Mucosa of descending colon (tissue), 3 donors: ENCODE data around the gene SAXO1. TPM values are rescaled to one million over a fixed set of nuclear protein-coding genes. Genes with fewer than 3 reads are reported as not detected.

Source experiments
- ATAC-seq: fragments of 200-7000 bp; cut with Tn5 transposase; one replicate; pipeline ENCODE4 v1.9.1; 2020; ENCODE audit warnings: mild to moderate bottlenecking, moderate library complexity
- DNase-seq, 3 donors: peaks; one replicate each; pipeline ENCODE4 v3.0.0-alpha.2; 2020
- H3K36me3 ChIP-seq: fragments of 200-600 bp; one replicate; pipeline ENCODE4 v1.8.0; 2021; ENCODE audit warnings: low read depth, mild to moderate bottlenecking
- H3K4me1 ChIP-seq: fragments of 200-600 bp; one replicate; pipeline ENCODE4 v1.8.0; 2021; ENCODE audit warnings: low read depth, mild to moderate bottlenecking
- H3K4me3 ChIP-seq: fragments of 200-600 bp; one replicate; pipeline ENCODE4 v1.8.0; 2021; ENCODE audit warnings: mild to moderate bottlenecking
- H3K9me3 ChIP-seq: fragments of 200-600 bp; one replicate; pipeline ENCODE4 v1.8.0; 2021; ENCODE audit warnings: mild to moderate bottlenecking
- CTCF ChIP-seq: fragments of 200-600 bp; IDR thresholded peaks from one replicate; pipeline ENCODE4 v1.8.0; 2022; ENCODE audit warnings: antibody characterized with exemption, mild to moderate bottlenecking
- intact Hi-C, 2 donors: fragments of 100-400 bp; cut with DNase I in 1 of 2; cut with micrococcal nuclease in 1 of 2; formaldehyde crosslinking; loops; one replicate each; pipeline versions ENCODE4 v1.11.0 to v1.11.1; 2022; cut with DNase I, micrococcal nuclease
- total RNA-seq, 3 donors: library from RNA; stranded (reverse); fragmentation: NEBNext Ultra II Directional in 2 of 3; extraction: Animal tissue kit (Norgen Biotek cat#: 25700) in 2 of 3; gene quantifications; one replicate each; pipeline versions ENCODE4 v1.2.1 to v1.2.4, GENCODE V29; 2021 to 2023
- donor health status: DM: no; HTN: no; CAD: no; lungs with moderate emphysema.
- donor health status: DM: no; HTN: no; CAD: no.
- donor health status: DM: no; HTN: yes; CAD: no.

The SAXO1 gene
- total RNA-seq, 3 donors from 2014 or later, result 0.06 to 0.29 (median 0.24) TPM

GRCh38 chr9:18920141-18921084, 112.6 kb downstream of the SAXO1 start:
- intact Hi-C loops, result no loop called here
- H3K4me3 ChIP-seq, result no peak overlapping the region
- H3K4me1 ChIP-seq, result peaks cover 10% of the 10 kb centered on the region
- no peaks in the 10 kb centered on the region for H3K36me3 ChIP-seq
- DNase-seq, result no peak
- no peak for TF ChIP-seq CTCF
- H3K9me3 ChIP-seq, result no peaks in the 10 kb centered on the region
- peak; percentile 81 for ATAC-seq

GRCh38 chr9:18911714-18912342, 121.2 kb downstream of the SAXO1 start:
- intact Hi-C loops, result no loop called here
- Histone ChIP-seq H3K9me3 (no peaks in the 10 kb centered on the region), H3K4me1 (peaks cover 10% of the 10 kb centered on the region), H3K36me3 (no peaks in the 10 kb centered on the region), H3K4me3 (no peak overlapping the region)
- DNase-seq, result no peak
- TF ChIP-seq CTCF, result no peak
- ATAC-seq, result no peak

GRCh38 chr9:18910916-18911315, 122.1 kb downstream of the SAXO1 start:
- no peak for ATAC-seq
- TF ChIP-seq CTCF, result no peak
- Histone ChIP-seq H3K9me3 (no peaks in the 10 kb centered on the region), H3K4me3 (no peak overlapping the region), H3K36me3 (no peaks in the 10 kb centered on the region), H3K4me1 (peaks cover 10% of the 10 kb centered on the region)
- no peak for DNase-seq
- intact Hi-C loops, result no loop called here

GRCh38 chr9:18910435-18910834, 122.6 kb downstream of the SAXO1 start:
- DNase-seq (no peak), ATAC-seq (no peak)
- Histone ChIP-seq H3K4me1 (peaks cover 10% of the 10 kb centered on the region), H3K9me3 (no peaks in the 10 kb centered on the region), H3K4me3 (no peak overlapping the region), H3K36me3 (no peaks in the 10 kb centered on the region)
- intact Hi-C loops, result no loop called here
- no peak for TF ChIP-seq CTCF

GRCh38 chr9:18909140-18910018, 123.6 kb downstream of the SAXO1 start:
- no peak for TF ChIP-seq CTCF
- DNase-seq (no peak), ATAC-seq (peak; percentile 11)
- intact Hi-C loops, result no loop called here
- no peaks in the 10 kb centered on the region for H3K36me3 ChIP-seq
- H3K4me3 ChIP-seq, result no peak overlapping the region
- H3K9me3 ChIP-seq, result no peaks in the 10 kb centered on the region
- peaks cover 10% of the 10 kb centered on the region for H3K4me1 ChIP-seq
